Measurements from ENCODE around the gene KCNN2.
A peak's percentile ranks its signal among the peaks of the same experiment; 100 is the strongest.

KCNN2 gene

DNA sequence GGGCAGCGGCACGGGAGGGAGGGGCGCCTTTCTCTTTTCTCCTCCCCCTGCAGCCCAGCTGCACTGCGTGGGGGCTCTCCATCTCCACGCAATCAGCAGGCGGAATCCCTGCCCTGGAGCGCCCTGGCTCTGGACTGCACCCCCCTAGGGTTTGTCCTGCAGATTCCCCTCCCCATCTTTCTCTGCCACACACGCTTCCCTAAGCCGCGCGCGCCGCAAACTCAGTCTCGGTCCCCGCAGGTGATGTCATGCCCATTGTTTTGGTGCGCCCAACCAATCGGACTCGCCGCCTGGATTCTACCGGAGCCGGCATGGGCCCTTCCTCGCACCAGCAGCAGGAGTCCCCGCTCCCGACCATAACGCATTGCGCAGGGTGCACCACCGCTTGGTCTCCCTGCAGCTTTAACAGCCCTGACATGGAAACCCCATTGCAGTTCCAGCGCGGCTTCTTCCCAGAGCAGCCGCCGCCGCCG, at the start of gene KCNN2:
TSS of gene KCNN2 (plus strand) at position 347 of the 473 bp plus-strand sequence. CDS start at position 417, 70 bp downstream.
- DNase-seq (ENCODE audit: low spot score): peak; percentile 15

GRCh38 chr5:114312658-114313057, 49.2 kb upstream of the KCNN2 start:
- no peak for DNase-seq (ENCODE audit: low spot score)

- DNase-seq (ENCODE audit: low spot score): no peak
Measured at GRCh38 chr5:114314061-114314460, 47.8 kb upstream of the KCNN2 start.

GRCh38 chr5:114316167-114316566, 45.7 kb upstream of the KCNN2 start:
- DNase-seq (ENCODE audit: low spot score): no peak

DNA sequence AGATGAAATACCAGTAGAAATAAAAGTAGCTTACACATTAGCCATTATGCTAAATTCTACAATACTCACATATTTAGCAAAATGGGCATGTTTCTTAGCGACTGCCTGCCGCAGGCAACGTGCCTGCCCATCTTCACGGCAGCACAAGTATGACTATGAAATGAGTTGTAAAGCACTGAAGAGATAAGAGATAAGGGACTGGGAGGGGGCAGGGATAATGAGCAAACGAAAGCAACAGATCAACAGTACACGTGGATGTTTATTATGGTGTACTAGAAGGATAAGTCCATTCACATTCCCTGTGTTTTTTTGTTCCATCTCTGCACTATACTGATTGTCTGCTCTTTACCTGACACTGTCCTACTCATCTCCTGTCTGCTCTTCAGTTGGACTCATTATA, 44.1 kb upstream of the KCNN2 start:
- no peak for DNase-seq (ENCODE audit: low spot score)

GRCh38 chr5:114319236-114319635, 42.6 kb upstream of the KCNN2 start:
- DNase-seq (ENCODE audit: low spot score): no peak

DNA sequence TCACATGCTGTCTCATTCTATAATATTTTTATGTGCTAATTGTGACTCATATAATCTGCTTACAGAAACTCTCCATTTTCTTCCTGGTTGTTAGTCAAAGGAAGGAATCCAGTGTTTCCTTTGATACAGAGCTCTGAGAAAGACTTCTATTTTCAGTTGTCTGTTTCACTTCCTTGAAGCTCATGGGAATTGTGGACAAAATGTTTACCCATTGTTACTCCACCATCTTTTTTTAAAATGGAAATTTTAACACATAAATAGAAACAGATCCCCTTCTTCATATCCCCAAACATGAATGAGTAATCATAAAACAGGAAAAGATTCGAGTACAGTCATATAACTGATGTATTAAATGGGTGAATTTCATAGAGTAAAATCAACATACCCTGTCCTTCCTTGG, 42.0 kb upstream of the KCNN2 start:
- no peak for DNase-seq (ENCODE audit: low spot score)

DNA sequence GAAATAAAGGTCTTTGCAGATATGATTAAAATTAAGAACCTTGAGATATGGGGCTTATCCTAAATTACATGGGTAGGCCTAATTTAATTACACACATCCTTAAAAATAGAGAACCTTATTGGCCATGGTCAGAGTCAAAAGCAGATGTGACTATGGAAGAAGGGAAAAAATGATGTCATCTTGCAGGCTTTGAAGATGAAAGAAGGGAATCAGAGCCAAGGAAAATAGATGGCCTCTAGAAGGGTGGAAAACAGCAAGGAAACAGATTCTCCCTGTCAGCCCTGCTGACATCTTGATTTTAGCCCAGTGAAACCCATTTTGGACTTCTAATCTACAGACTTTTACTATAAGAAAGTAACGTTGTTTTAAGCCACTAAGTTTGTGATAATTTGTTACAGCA, 37.6 kb upstream of the KCNN2 start:
- no peak for DNase-seq (ENCODE audit: low spot score)

DNA sequence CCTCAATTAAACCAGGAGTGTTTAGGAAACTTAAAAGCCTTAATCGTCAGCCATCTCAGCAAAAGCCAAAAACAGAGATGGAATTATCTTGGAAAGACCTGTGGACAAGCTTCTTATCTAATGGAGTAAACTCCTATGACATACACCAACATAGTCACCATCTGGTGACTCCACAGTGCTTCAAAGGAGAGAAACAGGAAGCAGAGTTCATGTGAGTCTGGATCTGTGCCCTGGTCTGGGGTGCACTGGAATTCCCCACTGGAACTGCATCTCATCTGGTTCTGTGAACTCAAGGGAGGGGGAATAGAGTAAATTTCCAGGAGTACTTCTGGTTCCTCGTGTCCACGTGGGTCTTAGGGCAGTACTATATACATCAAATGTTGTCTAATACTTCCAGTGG, 36.3 kb upstream of the KCNN2 start:
- DNase-seq (ENCODE audit: low spot score): no peak

- no peak for DNase-seq (ENCODE audit: low spot score)
Measured at GRCh38 chr5:114327474-114327873, 34.4 kb upstream of the KCNN2 start.

DNA sequence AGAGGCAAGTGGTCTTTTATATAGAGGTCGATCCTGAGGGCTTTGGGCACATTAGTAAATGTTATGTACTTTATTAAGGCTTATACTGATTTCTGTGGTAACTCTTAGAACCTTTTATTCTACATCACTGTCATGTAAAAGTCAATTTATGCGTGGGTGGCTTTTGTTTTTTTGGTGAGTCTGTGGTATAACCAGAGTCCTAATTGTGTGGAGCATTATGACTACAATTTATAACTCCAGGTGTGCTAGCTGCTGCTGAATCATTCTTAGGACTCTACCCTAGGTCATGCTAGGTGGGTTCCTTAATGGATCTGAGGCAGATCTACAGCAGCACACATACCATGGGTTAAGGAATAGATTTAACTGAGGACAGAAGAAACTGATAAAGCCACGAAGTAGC, 33.9 kb upstream of the KCNN2 start:
- no peak for DNase-seq (ENCODE audit: low spot score)

- no peak for DNase-seq (ENCODE audit: low spot score)
Measured at GRCh38 chr5:114330916-114331531, 30.8 kb upstream of the KCNN2 start.

DNA sequence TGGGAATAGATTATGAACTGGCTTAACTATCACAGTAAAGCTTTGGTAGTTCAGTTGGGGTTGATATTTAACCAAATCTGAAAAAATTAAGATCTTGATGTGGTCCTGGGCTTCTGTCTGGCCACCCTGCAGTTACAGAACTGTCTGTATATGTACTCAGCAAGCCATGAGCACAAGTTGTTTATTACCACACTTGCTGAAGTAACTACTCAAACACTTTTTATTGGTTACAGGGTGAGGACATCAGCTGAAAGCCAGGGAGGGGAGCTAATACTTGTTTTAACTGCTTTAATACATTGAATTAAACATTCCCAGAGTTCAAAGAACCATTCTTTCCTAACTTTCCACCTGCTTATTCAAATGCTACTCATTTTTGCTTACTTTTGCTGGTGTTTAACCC, 29.4 kb upstream of the KCNN2 start:
- DNase-seq (ENCODE audit: low spot score): no peak

- DNase-seq (ENCODE audit: low spot score): no peak
Measured at GRCh38 chr5:114332925-114333324, 28.9 kb upstream of the KCNN2 start.

GRCh38 chr5:114335391-114335790, 26.5 kb upstream of the KCNN2 start:
- no peak for DNase-seq (ENCODE audit: low spot score)

DNA sequence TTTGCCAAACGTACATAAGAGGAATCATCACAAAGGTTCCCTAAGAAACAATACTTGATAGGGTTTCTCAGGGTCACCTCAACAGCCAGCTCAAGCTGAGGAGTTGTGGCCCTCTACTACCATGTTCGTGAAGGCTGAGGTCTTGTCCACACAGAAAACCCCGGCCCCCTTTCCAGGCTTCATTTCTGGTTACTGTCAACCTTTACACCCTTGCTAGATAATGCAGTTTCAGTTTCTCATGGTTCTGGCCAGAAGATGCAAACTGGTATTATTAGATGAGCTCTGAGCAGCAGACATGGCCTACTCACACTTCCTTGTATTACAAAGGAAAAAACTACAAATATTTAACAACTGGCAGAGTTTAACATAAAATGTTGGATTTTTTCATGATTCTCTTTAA, 22.8 kb upstream of the KCNN2 start:
- no peak for DNase-seq (ENCODE audit: low spot score)

- DNase-seq (ENCODE audit: low spot score): no peak
Measured at GRCh38 chr5:114346181-114346580, 15.7 kb upstream of the KCNN2 start.

- no peak for DNase-seq (ENCODE audit: low spot score)
Measured at GRCh38 chr5:114355086-114355830, 6.6 kb upstream of the KCNN2 start.

DNA sequence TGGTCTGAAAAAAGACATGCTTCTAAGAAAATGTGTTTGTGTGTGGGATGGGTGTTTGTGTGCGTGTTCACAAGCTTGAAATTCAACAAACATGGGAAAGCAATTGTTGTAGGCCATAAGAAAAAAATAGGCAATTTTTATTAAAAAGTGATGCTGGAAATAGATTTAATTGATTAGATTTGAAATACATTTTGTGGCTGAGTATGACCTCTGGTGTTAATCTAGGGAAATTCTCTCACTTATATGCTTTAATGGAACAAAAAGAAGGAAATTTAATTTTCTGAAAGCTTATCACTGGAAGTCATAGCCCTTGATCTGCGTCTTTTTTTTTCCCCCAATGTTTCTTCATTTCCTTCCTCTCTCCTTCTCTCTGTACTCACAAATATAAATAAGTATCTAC, 3.5 kb upstream of the KCNN2 start:
- DNase-seq (ENCODE audit: low spot score): no peak

DNA sequence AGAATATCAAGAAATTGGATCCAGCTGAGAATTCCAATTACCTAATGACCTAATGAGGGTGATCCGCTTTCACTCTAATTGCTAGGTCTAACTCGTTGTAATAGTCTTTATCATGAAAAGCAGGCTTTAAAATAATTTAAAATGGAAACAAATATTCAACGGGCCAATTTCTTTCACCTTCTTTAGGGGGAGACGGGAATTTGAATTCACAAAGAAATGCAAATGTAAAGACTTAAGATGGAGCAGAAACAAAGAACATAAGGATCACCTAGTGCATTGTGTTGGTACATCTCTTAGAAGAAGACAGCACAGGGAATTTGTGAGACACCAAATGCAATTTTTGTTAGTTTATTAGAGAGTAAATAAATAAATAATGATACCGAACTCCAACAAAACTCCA, 1.5 kb upstream of the KCNN2 start:
- DNase-seq (ENCODE audit: low spot score): no peak

DNA sequence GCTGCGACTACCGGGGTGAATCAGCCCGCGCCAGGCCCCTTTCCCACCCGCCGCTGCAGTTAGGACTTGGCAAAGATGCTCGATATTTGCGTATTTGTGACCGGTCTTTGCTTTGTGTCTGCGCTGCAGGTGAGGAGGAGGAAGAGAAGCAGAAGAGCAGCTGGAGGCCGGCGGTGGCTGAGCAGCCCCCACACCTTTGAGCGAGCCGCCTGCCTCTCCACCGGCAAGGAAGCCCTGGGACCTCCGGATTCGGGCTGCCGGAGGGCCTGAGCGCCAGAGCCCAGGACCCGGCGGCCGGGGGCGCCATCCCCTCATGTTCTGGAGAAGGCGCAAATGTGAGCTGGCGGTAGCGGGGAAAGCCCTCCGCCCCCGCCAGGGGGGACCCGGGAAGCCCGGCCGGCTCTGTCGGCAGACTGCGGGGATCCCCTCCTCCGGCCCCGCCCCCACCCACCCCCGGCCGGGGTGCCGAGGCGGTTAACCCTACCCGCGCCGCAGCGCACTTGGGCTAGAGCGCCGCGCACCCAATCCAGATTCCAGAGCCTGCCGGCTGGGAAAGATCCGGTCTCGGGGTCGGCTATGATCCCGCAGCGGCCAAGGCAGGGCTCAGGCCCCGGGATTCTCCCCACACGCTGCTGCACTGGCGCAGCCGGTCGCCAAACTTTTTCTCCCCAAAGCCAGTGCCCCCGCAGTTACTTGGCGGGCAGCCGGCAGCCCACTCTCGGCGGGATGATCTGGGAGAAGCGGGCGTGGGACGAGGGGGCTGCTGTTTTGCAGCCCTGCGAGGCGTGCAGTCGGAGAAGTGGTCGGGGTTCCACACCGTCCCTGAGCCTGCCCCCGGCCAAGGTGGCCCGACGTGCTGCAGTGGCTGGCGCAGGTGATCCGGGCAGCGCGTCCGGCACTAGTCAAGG, 800 bp upstream of the KCNN2 start:
- DNase-seq (ENCODE audit: low spot score): no peak

DNA sequence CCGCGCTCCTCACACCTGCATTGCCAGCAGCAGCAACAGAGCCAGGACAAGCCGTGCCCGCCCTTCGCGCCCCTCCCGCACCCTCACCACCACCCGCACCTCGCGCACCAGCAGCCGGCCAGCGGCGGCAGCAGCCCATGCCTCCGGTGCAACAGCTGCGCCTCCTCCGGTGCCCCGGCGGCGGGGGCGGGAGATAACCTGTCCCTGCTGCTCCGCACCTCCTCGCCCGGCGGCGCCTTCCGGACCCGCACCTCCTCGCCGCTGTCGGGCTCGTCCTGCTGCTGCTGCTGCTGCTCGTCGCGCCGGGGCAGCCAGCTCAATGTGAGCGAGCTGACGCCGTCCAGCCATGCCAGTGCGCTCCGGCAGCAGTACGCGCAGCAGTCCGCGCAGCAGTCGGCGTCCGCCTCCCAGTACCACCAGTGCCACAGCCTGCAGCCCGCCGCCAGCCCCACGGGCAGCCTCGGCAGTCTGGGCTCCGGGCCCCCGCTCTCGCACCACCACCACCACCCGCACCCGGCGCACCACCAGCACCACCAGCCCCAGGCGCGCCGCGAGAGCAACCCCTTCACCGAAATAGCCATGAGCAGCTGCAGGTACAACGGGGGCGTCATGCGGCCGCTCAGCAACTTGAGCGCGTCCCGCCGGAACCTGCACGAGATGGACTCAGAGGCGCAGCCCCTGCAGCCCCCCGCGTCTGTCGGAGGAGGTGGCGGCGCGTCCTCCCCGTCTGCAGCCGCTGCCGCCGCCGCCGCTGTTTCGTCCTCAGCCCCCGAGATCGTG, 517 bp downstream of the KCNN2 start:
- DNase-seq (ENCODE audit: low spot score): no peak
